ENCODE measurements around the gene GULP1. TPM values are rescaled to one million over a fixed set of nuclear protein-coding genes. Genes with fewer than 3 reads are reported as not detected.

The GULP1 gene
- total and polyA plus RNA-seq, 7 donors: 5.6 to 18.0 (median 11.3) TPM

DNA sequence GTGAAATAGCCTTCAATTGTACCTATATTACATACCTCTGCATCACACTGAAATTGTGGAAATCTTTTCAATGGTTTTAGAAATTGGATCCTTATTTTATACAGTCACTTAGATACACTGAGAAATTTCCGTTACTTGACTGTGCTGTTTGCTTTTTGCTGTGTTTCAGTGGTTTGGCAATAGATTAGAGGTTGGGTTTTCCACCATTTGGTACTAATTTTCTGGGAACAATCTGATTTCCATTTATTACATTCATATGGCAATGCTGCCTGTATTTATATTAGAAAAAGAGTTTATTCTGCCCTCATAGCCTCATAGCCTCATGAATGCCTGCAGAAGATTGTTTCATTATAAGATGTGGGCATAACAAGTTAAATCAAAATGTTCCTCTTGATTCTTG, 285.0 kb downstream of the GULP1 start:
- TF ChIP-seq, protein P1, sequence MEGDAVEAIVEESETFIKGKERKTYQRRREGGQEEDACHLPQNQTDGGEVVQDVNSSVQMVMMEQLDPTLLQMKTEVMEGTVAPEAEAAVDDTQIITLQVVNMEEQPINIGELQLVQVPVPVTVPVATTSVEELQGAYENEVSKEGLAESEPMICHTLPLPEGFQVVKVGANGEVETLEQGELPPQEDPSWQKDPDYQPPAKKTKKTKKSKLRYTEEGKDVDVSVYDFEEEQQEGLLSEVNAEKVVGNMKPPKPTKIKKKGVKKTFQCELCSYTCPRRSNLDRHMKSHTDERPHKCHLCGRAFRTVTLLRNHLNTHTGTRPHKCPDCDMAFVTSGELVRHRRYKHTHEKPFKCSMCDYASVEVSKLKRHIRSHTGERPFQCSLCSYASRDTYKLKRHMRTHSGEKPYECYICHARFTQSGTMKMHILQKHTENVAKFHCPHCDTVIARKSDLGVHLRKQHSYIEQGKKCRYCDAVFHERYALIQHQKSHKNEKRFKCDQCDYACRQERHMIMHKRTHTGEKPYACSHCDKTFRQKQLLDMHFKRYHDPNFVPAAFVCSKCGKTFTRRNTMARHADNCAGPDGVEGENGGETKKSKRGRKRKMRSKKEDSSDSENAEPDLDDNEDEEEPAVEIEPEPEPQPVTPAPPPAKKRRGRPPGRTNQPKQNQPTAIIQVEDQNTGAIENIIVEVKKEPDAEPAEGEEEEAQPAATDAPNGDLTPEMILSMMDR (IDR thresholded peaks at IDR 0.05): no peak
- DNase-seq: no peak
- 83 to 95% (median 84%) methylated on average over 1 of the region's 1 CpG for WGBS, 3 donors
- Histone ChIP-seq H3K36me3 (ENCODE audit: insufficient read depth in 1 of 2, low read depth in 1 of 2) (no peaks in the 10 kb centered on the region), H3K4me1 (no peaks in the 10 kb centered on the region), H3K4me3 (no peak overlapping the region), H3K9me3 (no peaks in the 10 kb centered on the region), H3K27ac (no peak overlapping the region), H3K27me3 (ENCODE audit: insufficient read depth in 3 of 3, low read length in 2 of 3) (no peaks in the 10 kb centered on the region)
- intact Hi-C loops (cut with DNase I): no loop called here
- ATAC-seq: no peak

DNA sequence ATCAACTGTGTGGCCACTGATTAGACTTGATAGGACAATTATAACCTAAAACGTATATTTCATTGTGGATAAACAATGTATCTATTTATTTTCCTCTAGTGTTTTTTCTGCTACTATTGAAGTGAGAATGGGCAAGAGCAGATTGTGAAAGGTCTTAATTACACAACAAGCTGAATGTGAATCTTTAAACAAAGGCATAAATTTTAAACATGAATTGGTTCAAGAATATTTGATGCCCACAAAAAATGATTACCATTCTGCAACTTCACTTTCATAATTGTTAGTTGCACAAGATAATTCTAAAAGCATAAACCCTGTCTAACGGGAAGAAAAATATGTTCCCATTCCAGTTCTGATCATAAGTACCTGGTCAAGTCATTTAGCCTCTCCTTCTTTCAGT, 285.6 kb downstream of the GULP1 start:
- intact Hi-C loops (cut with DNase I): no loop called here
- TF ChIP-seq, protein P1 (IDR thresholded peaks at IDR 0.05): no peak
- H3K36me3 ChIP-seq (ENCODE audit: insufficient read depth in 1 of 2, low read depth in 1 of 2): no peaks in the 10 kb centered on the region
- WGBS, 3 donors: 89 to 96% (median 91%) methylated on average over 2 of the region's 2 CpGs
- DNase-seq: no peak
- H3K27me3 ChIP-seq (ENCODE audit: insufficient read depth in 3 of 3, low read length in 2 of 3): no peaks in the 10 kb centered on the region
- H3K4me1 ChIP-seq: no peaks in the 10 kb centered on the region
- H3K9me3 ChIP-seq: no peaks in the 10 kb centered on the region
- no peak overlapping the region for H3K27ac ChIP-seq
- no peak overlapping the region for H3K4me3 ChIP-seq
- no peak for ATAC-seq

DNA sequence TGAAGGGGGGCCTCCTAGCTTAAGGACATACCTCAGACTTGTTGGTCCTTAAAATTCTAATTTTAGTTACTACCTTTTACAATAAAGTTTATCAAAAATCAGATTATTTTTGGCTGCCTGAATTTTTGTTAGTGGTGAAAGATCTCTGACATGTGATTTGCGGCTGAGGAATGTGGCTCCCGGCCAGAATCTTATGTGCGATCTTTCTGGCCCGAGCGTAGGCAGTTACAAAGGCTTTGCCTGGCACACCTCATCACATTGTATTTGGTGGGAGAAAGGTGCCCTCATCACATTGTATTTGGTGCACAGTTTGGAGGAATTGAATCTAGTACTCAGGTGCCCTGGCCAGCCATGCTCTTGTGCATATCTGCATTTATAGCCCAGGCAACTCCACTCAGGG, 289.1 kb downstream of the GULP1 start:
- no peak for ATAC-seq
- Histone ChIP-seq H3K27ac (no peak overlapping the region), H3K4me1 (no peaks in the 10 kb centered on the region), H3K27me3 (ENCODE audit: insufficient read depth in 3 of 3, low read length in 2 of 3) (no peaks in the 10 kb centered on the region), H3K4me3 (no peak overlapping the region), H3K36me3 (ENCODE audit: insufficient read depth in 1 of 2, low read depth in 1 of 2) (no peaks in the 10 kb centered on the region), H3K9me3 (no peaks in the 10 kb centered on the region)
- TF ChIP-seq, protein P1 (IDR thresholded peaks at IDR 0.05): no peak
- WGBS, 3 donors: 74 to 80% (median 77%) methylated on average over 5 of the region's 5 CpGs
- intact Hi-C loops (cut with DNase I): no loop called here
- no peak for DNase-seq

DNA sequence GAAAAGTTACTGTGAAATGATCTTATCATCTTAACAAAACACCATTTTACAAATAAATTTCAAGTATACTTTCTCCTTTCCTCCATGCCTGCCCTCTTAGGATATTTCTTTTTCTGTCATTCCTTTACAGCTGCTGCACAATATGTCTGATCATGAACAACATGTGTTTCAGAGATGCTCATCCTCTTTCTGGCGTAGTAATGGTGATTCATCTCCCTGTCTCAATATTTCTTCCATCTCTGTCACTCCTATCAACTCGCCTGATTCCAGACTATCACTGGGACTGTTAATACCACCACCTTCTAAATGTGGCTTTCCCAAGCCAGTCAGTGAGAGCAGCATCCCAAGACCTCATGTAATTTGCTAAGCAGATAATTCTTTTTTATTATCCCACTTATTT, 290.5 kb downstream of the GULP1 start:
- H3K4me1 ChIP-seq: no peaks in the 10 kb centered on the region
- WGBS, 3 donors: 93 to 94% (median 93%) methylated on average over 2 of the region's 2 CpGs
- intact Hi-C loops (cut with DNase I): no loop called here
- ATAC-seq: no peak
- no peaks in the 10 kb centered on the region for H3K9me3 ChIP-seq
- TF ChIP-seq, protein P1 (IDR thresholded peaks at IDR 0.05): no peak
- DNase-seq: no peak
- no peak overlapping the region for H3K27ac ChIP-seq
- H3K27me3 ChIP-seq (ENCODE audit: insufficient read depth in 3 of 3, low read length in 2 of 3): no peaks in the 10 kb centered on the region
- H3K36me3 ChIP-seq (ENCODE audit: insufficient read depth in 1 of 2, low read depth in 1 of 2): no peaks in the 10 kb centered on the region
- no peak overlapping the region for H3K4me3 ChIP-seq

DNA sequence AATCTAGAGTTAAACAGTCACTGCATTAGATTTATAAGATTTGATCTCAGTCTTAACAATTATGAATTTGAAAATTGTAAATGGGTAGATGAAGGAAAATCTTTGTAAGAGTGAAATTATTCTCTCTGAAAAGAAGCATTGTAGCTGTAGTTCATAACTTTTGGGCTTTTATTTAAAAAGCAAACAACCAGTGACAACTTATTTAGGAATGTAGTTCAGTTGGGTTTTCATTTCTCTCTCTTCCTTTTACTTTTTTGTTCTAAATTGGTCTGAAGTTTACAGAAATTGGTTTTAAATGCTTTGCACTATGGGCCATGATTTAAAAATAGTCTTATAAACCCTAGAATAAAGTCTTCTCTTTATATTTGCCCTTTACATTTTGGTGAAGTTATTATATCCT, 296.6 kb downstream of the GULP1 start:
- Histone ChIP-seq H3K27me3 (ENCODE audit: insufficient read depth in 3 of 3, low read length in 2 of 3) (no peaks in the 10 kb centered on the region), H3K4me3 (no peak overlapping the region), H3K36me3 (ENCODE audit: insufficient read depth in 1 of 2, low read depth in 1 of 2) (peaks cover 0 to 4% of the 10 kb centered on the region in 2 donors), H3K4me1 (no peaks in the 10 kb centered on the region), H3K9me3 (no peaks in the 10 kb centered on the region), H3K27ac (no peak overlapping the region)
- DNase-seq (no peak), ATAC-seq (no peak)
- intact Hi-C loops (cut with DNase I): no loop called here
- TF ChIP-seq, protein P1 (IDR thresholded peaks at IDR 0.05): no peak

All from psoas muscle (tissue), 8 donors.